Prostate gland (tissue), 2 donors: Measurements from ENCODE around the gene THBS2.

Source experiments
- CTCF ChIP-seq, 4 experiments: fragments of 200-600 bp in 2 of 4; fragments of 450-650 bp in 2 of 4; sonication (generic) in 2 of 4; IDR thresholded peaks; 1 replicate in 3 of 4; 2 replicates in 1 of 4; pipeline ENCODE4 v1.5.1; 2016 to 2019; ENCODE audit warnings: antibody characterized with exemption in 4 of 4, mild to moderate bottlenecking in 2 of 4, moderate library complexity in 2 of 4
- POLR2A ChIP-seq: fragments of 450-650 bp; IDR thresholded peaks from one replicate; pipeline ENCODE4 v1.6.1; 2016; ENCODE audit warnings: antibody characterized with exemption, mild to moderate bottlenecking
- POLR2AphosphoS5 ChIP-seq: sonication (generic); formaldehyde crosslinking; IDR thresholded peaks from one replicate; pipeline ENCODE4 v1.6.1; 2017; ENCODE audit warnings: antibody characterized with exemption

DNA sequence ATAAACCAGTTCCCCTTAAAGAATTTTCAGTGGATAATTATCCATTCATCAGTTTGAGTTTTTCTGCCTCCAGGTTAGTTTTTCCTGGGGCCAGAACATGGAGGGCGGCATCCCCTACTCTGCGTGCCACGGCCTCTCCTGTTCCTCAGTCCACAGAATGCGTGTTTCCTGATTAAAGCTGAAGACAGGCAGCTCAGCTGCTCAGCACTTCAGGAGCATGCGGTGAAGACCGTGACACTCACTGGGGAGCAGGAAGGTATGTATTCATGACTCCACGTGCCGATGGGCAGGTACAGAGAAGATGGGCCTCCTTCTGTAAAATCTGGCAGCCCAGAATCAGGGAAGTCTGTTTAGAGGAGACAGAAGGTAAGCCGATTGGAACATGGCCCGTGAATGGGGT lies 2.0 kb upstream of the THBS2 start:
- TF ChIP-seq CTCF (IDR thresholded peaks at IDR 0.05) = no peak
- TF ChIP-seq POLR2AphosphoS5 = no peak
- no peak for TF ChIP-seq POLR2A
